K562 (cell line): ENCODE data around the gene PROK2.

Source experiments
- CTBP1 ChIP-seq: fragments of 450-650 bp; IDR thresholded peaks from 2 replicates; pipeline ENCODE4 v1.6.1; 2016; ENCODE audit warnings: borderline replicate concordance
- JUN ChIP-seq, 2 experiments: sonication (generic) in 1 of 2; formaldehyde crosslinking in 1 of 2; IDR thresholded peaks; 2 replicates each; pipeline versions ENCODE4 v1.6.1 to v1.8.0; 2012 to 2022; ENCODE audit warnings: borderline replicate concordance in 2 of 2, mild to moderate bottlenecking in 2 of 2, improper control_type of control experiment in 1 of 2, low read depth in 1 of 2, low read length in 1 of 2, missing genetic modification reagents in 1 of 2
- TF ChIP-seq, protein P1 (sequence below): fragments of 450-650 bp; formaldehyde crosslinking; IDR thresholded peaks from 2 replicates; pipeline ENCODE4 v1.4.0; 2020; ENCODE audit warnings: mild to moderate bottlenecking, moderate library complexity

DNA sequence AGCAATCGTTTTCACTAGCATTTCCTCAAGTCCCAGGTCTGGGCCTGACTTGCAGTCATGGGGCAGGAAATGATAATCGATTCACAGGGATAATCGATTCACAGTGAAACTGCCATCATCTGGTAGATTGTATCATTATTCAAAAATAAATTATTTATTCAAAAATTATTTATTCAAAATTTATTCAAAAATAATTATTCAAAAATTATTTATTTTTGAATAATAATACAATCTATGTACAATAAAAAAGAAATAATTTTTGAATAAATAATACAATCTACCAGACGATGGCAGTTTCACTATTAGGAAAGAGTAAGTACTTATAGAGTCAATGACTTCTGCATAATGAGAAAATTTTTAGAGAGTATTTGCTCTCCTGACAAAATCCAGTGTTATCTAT lies 28.1 kb upstream of the PROK2 start:
- TF ChIP-seq, protein P1, sequence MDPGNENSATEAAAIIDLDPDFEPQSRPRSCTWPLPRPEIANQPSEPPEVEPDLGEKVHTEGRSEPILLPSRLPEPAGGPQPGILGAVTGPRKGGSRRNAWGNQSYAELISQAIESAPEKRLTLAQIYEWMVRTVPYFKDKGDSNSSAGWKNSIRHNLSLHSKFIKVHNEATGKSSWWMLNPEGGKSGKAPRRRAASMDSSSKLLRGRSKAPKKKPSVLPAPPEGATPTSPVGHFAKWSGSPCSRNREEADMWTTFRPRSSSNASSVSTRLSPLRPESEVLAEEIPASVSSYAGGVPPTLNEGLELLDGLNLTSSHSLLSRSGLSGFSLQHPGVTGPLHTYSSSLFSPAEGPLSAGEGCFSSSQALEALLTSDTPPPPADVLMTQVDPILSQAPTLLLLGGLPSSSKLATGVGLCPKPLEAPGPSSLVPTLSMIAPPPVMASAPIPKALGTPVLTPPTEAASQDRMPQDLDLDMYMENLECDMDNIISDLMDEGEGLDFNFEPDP = no peak
- TF ChIP-seq CTBP1 (no peak), JUN (IDR thresholded peaks at IDR 0.05; ENCODE audit: borderline replicate concordance, low read depth, low read length) (no peak), JUN (CRISPR knock-in tag; IDR thresholded peaks at IDR 0.05; ENCODE audit: borderline replicate concordance) (no peak)
